ENCODE data around the gene NUDT6.
"Not testable (repeated sequence)": the region's sequence is repeated elsewhere in the genome, so short reads cannot be mapped to it uniquely, and the experiment has no call there.

NUDT6 gene

GRCh38 chr4:122921971-122922876 lies at the start of gene NUDT6:
NUDT6 (minus strand) TSS chr4:122922597; CDS start chr4:122922572, 25 bp downstream.
- DNase-seq, result peak; percentile 63

- no peak for DNase-seq
Measured at GRCh38 chr4:122968227-122968812, 45.9 kb upstream of the NUDT6 start.

GRCh38 chr4:122967231-122967630 lies 44.8 kb upstream of the NUDT6 start:
- DNase-seq, result no peak

- DNase-seq, result no peak
Measured at GRCh38 chr4:122966201-122966600, 43.8 kb upstream of the NUDT6 start.

- no peak for DNase-seq
Measured at GRCh38 chr4:122963216-122963615, 40.8 kb upstream of the NUDT6 start.

GRCh38 chr4:122960611-122961000 lies 38.2 kb upstream of the NUDT6 start:
- no peak for DNase-seq

- no peak for DNase-seq
Measured at GRCh38 chr4:122959981-122960610, 37.7 kb upstream of the NUDT6 start.

GRCh38 chr4:122959441-122959840 lies 37.0 kb upstream of the NUDT6 start:
- no peak for DNase-seq

GRCh38 chr4:122958505-122958904 lies 36.1 kb upstream of the NUDT6 start:
- no peak for DNase-seq

GRCh38 chr4:122953924-122954323 lies 31.5 kb upstream of the NUDT6 start:
- DNase-seq, result no peak

- DNase-seq, result no peak
Measured at GRCh38 chr4:122952028-122952427, 29.6 kb upstream of the NUDT6 start.

- no peak for DNase-seq
Measured at GRCh38 chr4:122948671-122949070, 26.3 kb upstream of the NUDT6 start.

- DNase-seq, result no peak
Measured at GRCh38 chr4:122946142-122946541, 23.7 kb upstream of the NUDT6 start.

- DNase-seq, result not testable (repeated sequence)
Measured at GRCh38 chr4:122945136-122945535, 22.7 kb upstream of the NUDT6 start.

- no peak for DNase-seq
Measured at GRCh38 chr4:122932763-122933162, 10.4 kb upstream of the NUDT6 start.

GRCh38 chr4:122930862-122931261 lies 8.5 kb upstream of the NUDT6 start:
- DNase-seq, result no peak

GRCh38 chr4:122928930-122929329 lies 6.5 kb upstream of the NUDT6 start:
- no peak for DNase-seq

- DNase-seq, result peak; percentile 82
Measured at GRCh38 chr4:122922877-122923511, 597 bp upstream of the NUDT6 start.

- no peak for DNase-seq
Measured at GRCh38 chr4:122921300-122921699, 1.1 kb downstream of the NUDT6 start.

- DNase-seq, result no peak
Measured at GRCh38 chr4:122920473-122920872, 1.9 kb downstream of the NUDT6 start.

- no peak for DNase-seq
Measured at GRCh38 chr4:122917731-122918130, 4.7 kb downstream of the NUDT6 start.

- no peak for DNase-seq
Measured at GRCh38 chr4:122914938-122915337, 7.5 kb downstream of the NUDT6 start.

GRCh38 chr4:122914292-122914904 lies 8.0 kb downstream of the NUDT6 start:
- no peak for DNase-seq
